ENCODE results near the gene CPAMD8.
"Not testable (repeated sequence)": the region's sequence is repeated elsewhere in the genome, so short reads cannot be mapped to it uniquely, and the experiment has no call there.

CPAMD8 gene

GRCh38 chr19:17037966-17038500, 11.4 kb upstream of the CPAMD8 start:
- no peak for DNase-seq

GRCh38 chr19:17037184-17037583, 10.6 kb upstream of the CPAMD8 start:
- DNase-seq = no peak

- no peak for DNase-seq
Observed at GRCh38 chr19:17036640-17037039, 10.0 kb upstream of the CPAMD8 start.

GRCh38 chr19:17035842-17036424, 9.3 kb upstream of the CPAMD8 start:
- no peak for DNase-seq

GRCh38 chr19:17031741-17032140, 5.1 kb upstream of the CPAMD8 start:
- no peak for DNase-seq

GRCh38 chr19:17027535-17027975, 945 bp upstream of the CPAMD8 start:
- no peak for DNase-seq

GRCh38 chr19:17025991-17026658, 485 bp downstream of the CPAMD8 start:
- peak; percentile 66 for DNase-seq

GRCh38 chr19:17025361-17025760, 1.2 kb downstream of the CPAMD8 start:
- no peak for DNase-seq

- not testable (repeated sequence) for DNase-seq
Observed at GRCh38 chr19:17024941-17025340, 1.7 kb downstream of the CPAMD8 start.

GRCh38 chr19:17023805-17024204, 2.8 kb downstream of the CPAMD8 start:
- no peak for DNase-seq

- no peak for DNase-seq
Observed at GRCh38 chr19:17022738-17023137, 3.9 kb downstream of the CPAMD8 start.

GRCh38 chr19:17021793-17022590, 4.6 kb downstream of the CPAMD8 start:
- no peak for DNase-seq

GRCh38 chr19:17021328-17021727, 5.3 kb downstream of the CPAMD8 start:
- DNase-seq = no peak

- DNase-seq = no peak
Observed at GRCh38 chr19:17020823-17021222, 5.8 kb downstream of the CPAMD8 start.

- DNase-seq = no peak
Observed at GRCh38 chr19:17020385-17020784, 6.2 kb downstream of the CPAMD8 start.

GRCh38 chr19:17014212-17014861, 12.3 kb downstream of the CPAMD8 start:
- DNase-seq = not testable (repeated sequence)

- DNase-seq = no peak
Observed at GRCh38 chr19:17011485-17011884, 15.1 kb downstream of the CPAMD8 start.

GRCh38 chr19:17006579-17006978, 20.0 kb downstream of the CPAMD8 start:
- no peak for DNase-seq

- no peak for DNase-seq
Observed at GRCh38 chr19:17005000-17005399, 21.6 kb downstream of the CPAMD8 start.

- DNase-seq = no peak
Observed at GRCh38 chr19:17004386-17004785, 22.2 kb downstream of the CPAMD8 start.

GRCh38 chr19:17002455-17002854, 24.2 kb downstream of the CPAMD8 start:
- no peak for DNase-seq

GRCh38 chr19:17001603-17002183, 24.9 kb downstream of the CPAMD8 start:
- DNase-seq = peak; percentile 91

All from activated effector memory CD4-positive, alpha-beta T cell treated with anti-CD3 and anti-CD28 coated beads, Interleukin-2, amount 50 U/mL, for 16 hours (primary cell).